Measurements from ENCODE around the gene COCH.
A peak's percentile ranks its signal among the peaks of the same experiment; 100 is the strongest.
"Not testable (repeated sequence)": the region's sequence is repeated elsewhere in the genome, so short reads cannot be mapped to it uniquely, and the experiment has no call there.

Gene COCH

DNA sequence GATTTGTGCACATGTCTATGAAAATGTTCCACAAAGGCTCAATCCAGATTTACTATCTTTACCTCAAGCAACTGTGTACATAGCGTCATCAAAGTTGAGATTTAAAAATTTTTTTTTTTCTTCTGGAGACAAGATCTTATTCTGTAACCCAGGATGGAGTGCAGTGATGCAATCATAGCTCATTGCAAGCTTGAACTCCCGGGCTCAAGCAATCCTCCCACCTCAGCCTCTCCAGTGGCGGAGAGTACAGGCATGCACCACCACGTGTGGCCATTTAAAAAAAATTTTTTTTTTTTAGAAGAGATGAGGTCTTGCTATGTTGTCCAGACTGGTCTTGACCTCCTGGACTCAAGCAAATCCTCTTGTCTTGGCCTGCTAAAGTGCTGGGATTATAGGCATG, 2.3 kb downstream of the COCH start:
- no peak for DNase-seq

DNA sequence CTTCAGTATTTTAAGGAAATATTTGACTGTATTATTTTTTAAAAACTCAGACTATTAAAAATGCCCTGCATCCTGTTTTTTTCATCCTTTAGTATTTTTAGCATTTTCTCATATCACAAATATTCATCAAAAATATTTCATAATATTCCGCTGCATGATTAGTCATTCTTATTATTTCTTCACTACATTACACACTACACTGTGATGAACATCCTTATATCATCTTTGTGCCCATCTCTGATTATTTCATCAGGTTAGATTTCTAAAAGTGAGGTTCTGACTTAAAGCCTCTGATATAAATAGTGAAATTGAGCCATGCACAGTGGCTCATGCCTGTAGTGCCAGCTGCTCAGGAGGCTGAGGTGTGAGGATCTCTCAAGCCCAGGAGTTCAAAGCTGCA, 8.1 kb downstream of the COCH start:
- no peak for DNase-seq

GRCh38 chr14:30883508-30884294, 9.3 kb downstream of the COCH start:
- DNase-seq, result no peak

GRCh38 chr14:30884901-30885300, 10.5 kb downstream of the COCH start:
- DNase-seq, result no peak

- DNase-seq, result no peak
Observed at GRCh38 chr14:30885840-30886740, 11.7 kb downstream of the COCH start.

DNA sequence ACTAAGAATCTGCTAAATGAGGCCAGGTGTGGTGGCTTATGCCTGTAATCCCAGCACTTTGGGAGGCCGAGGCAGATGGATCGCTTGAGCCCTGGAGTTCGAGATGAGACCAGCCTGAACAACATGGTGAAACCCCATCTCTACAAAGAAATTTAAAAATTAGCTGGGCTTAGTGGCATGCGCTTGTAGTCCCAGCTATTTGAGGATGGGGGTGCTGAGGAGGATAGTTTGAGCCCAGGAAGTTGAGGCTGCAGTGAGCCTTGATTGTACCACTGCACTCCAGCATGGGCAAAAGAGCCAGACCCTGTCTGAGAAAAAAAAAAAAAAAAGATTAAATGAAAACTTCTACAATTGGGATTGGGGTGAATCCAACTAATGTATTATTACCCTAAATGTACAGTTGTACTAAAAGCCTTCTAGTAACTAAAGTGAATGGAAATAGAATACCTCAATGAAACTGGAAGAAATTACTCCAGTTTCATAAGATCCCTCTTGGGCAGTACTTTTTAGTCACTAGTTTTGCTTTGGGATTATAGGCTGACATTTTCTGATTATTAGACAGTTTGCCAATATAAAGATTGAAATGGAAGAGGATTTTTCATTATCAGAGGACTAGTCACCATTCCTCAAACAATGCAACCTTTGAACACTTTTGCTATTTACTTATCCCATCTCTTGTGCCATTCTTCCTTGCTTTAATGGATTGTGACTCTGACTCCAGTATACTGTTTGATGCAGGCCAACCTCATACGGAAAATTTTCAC, 14.3 kb downstream of the COCH start:
- peak; percentile 84 for DNase-seq

DNA sequence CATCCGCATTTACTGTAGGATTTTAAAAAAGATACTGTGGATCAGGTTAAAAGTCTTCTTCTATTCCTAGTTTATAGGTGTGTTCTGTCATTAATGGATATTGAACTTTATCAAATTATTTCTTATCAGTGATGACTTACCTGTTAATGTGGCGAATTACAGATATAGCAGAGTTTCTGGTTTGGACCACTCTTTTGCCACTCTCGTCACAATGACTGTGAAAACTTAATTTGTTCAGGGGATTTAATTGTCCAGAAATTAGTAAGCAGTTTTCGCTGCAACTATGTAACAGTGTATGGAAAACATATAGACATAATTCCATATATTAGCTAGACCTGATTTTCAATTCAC, 14.9 kb downstream of the COCH start:
- DNase-seq, result no peak

DNA sequence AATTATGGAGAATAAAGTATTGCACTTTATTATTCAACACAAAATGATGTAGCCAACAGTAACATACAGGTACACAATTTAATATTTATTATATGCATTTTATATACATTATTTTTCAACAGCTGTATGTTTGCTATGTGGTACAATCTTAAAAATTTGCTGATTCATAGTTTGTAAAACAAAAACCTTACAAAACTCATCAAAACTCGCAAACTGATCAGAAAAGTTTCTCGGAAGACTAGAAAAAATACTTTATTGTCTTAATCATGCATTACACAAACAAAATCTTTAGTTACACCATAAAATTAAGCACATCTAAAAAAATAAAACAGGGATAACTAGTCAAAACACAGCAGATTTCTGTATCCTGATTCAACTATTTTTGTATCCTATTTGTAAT, 19.5 kb downstream of the COCH start:
- no peak for DNase-seq

DNA sequence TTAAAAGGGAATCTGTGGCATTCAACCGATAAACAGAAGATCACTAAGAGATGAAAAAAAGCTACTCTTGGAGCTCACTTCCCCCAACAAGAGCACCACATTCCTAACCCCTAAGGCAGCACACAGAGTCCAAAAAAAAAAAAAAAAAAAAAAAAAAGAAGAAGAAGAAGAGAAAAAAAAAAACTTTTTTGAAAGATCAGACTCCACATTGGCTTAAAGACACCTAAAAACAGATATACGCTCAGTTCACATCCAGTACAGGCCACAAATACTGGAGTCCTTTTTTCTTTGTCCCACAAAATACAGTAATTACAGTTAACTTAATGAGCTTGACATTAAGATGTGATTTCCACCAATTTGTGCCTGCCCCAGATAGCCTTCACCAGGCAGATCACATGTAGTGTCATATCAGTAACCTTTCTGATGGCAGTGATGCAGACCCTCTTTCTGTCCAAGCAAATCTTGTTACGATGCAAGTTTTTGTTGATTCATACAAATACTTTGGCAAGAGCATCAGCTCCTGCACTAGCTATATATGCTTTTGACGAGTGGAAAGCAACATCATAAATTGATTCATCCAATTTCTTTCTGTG, 20.7 kb downstream of the COCH start:
- no peak for DNase-seq

- no peak for DNase-seq
Observed at GRCh38 chr14:30896435-30896834, 22.1 kb downstream of the COCH start.

DNA sequence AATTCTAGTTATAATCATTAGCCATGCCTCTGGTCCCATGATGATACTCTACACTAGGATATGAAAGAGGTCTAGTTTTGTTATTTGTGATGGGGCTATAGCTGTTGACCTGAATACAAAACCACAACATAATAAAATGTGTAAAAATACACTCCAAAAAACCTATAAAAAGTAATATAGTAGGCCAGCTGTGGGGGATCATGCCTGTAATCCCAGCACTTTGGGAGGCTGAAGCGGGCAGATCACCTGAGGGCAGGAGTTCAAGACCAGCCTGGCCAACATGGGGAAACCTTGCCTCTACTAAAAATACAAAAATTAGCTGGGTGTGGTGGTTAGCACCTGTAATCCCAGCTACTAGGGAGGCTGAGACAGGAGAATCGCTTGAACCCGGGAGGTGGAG, 22.8 kb downstream of the COCH start:
- DNase-seq, result not testable (repeated sequence)

DNA sequence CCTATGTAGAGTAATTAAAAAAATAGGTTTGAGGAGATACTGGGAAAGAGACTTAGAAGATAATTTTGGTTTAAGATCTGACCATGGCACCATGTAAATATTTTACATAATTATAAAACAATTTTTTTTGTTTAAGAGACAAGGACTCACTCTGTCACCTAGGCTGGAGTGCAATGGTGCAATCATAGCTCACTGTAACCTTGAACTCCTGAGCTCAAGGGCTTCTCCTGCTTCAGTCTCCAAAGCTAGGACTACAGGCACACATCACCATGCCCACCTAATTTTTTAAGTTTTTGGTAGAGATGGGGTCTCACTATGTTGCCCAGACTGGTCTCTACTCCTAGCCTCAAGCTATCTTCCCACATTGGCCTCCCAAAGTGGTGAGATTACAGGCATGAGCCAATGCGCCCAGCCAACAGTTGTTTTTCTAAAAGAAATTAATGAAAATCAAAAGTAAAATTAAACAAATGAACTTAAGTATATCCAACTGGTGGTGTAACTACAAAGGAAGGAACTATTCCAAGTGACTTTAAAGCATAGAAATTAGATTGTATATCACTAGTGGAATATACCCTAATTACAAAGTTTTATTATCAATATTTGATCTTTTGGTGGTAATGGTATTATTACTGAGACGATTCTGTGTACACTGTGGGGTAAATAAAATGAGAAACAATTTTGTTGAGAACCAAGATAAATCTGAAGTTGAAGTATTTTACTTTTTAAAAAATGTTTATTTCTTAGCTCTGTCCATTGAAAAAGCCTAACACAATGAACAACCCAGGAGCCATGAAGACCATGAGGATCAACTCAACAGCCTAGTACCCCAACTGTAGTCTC, 29.1 kb downstream of the COCH start:
- DNase-seq, result no peak

DNA sequence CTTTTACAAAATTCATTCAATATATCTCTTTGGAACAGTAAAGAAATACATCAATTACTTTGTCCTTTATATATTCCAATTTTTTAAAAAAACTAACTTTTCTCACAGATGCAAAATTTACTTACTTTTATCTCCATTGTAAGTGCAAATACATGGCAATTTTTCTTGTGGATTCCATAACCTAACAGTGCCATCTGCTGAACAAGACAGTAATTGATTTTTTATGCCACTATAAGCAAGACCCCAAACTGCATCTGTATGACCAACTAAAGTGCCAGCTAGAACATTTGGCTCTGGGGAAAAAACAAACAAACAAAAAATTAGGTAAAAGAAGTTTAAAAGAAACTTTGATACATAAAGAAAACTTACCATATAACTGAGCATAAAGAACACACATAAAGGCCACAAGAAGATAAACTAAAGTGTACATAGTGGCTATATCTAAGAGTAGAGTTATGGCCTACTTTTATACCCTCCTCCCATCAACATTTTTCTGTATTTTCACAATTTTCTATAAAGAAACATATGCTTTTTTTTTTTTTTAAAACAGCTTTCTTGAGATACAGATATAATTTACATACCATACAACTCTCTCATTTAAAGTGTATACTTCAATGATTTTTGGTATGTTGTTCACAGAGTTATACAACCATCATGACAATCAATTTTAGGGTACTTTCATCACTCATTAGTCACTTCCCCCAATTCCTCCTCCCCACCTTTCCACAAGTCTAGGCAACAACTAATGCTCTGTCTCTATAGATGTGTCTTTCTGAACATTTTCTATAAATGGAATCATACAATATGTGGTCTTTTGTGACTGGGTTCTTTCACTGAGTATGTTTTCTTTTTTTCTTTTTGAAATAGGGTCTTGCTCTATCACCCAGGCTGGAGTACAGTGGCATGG, 32.6 kb downstream of the COCH start:
- peak; percentile 3 for DNase-seq

DNA sequence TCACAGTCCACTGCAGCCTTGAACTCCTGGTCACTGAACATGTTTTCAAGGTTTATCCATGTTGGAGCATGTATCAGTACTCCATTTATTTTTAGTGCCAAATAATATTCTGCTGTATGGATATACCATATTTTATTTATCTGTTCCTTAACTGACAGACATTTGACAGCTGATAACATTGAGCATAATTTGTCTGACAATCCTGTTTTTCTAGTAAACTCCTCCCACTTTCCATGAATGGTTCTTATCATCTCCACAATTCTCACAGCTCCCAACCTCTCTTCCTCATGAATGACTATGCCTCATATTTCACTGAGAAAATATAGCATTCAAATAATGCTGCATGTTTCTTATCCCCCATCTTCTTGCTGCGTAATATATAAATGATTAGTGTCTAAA, 33.3 kb downstream of the COCH start:
- DNase-seq, result no peak

- DNase-seq, result no peak
Observed at GRCh38 chr14:30908826-30909225, 34.5 kb downstream of the COCH start.

DNA sequence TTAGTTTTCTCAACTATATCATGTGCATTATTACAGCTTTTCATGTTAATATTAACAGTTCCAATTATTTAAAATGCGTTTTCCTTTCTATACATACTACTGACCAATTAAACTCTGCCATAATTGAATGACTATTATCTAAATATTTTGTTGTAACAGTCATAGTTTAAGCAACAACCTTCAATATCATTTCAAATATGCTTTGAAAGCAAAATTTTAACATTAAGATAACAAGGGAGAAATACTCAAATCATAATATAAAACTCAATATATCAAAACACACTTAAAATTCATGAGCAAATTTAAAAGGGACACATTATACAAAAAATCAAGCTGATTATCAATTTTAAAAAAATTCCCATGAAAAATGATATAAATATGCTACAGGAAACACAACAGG, 40.5 kb downstream of the COCH start:
- no peak for DNase-seq

- DNase-seq, result no peak
Observed at GRCh38 chr14:30915596-30915995, 41.2 kb downstream of the COCH start.

- no peak for DNase-seq
Observed at GRCh38 chr14:30921305-30921704, 46.9 kb downstream of the COCH start.

DNA sequence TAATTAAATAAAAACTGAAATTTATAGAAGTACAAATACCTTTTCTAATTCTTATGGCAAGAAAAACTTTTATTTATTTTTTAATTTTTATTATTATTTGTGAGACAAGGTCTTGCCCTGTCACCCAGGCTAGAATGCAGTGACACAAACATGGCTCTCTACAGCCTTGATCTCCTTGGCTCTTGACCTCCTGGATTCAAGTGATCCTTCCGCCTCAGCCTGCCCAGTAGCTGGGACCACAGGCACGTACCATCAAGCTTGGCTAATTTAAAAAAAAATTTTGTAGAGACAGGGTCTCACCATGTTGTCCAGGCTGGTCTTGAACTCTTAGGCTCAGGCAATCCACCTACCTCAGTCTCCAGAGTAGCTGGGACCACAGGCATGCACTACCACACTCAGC, 47.4 kb downstream of the COCH start:
- DNase-seq, result no peak

DNA sequence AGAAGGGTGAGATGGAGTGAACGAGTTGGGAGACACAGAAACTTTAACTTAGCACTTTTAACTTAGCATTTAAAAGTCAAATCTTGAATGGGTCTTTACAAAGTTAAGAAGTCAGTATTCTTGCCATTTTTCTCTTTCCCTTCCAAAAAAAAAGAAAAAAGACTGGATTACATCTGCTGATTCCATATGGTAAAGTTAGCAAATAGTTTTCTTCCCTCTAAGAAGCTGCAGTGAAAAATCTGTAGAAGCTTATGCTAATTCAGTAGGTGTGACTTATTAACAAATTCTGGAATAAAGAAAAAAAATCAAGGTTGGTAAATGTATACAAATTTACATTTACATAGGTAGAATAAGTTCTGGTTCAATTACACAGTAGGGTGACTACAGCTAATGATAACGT, 50.9 kb downstream of the COCH start:
- no peak for DNase-seq

DNA sequence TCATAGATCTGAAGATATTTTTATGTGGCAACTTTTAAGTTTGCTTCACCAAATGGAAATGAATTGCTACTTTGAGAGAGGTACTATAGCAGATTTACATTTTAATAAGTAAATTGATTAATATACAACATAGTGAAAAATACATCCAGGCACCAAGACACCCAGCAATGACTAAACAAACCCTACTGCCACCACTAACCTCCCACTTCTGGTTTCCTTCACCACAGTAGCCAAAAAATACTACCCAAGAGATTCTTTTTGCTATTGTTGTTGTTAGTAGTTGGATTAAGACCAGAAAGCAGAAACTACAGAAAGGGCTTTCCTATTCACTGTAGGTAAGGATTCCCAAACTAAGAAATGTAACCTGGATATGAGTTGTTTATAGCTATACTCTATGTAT, 54.1 kb downstream of the COCH start:
- no peak for DNase-seq
